ENCODE measurements around the gene FASN.
A peak's percentile ranks its signal among the peaks of the same experiment; 100 is the strongest.

Gene FASN

GRCh38 chr17:82103553-82104451 is 5.8 kb upstream of the FASN start:
- no peak for FAIRE-seq
- no peak for DNase-seq (ENCODE audit: insufficient read length, low spot score)

GRCh38 chr17:82101767-82102679 is 4.0 kb upstream of the FASN start:
- DNase-seq (ENCODE audit: insufficient read length, low spot score) (no peak), FAIRE-seq (no peak)

GRCh38 chr17:82101301-82101715 is 3.3 kb upstream of the FASN start:
- no peak for FAIRE-seq
- no peak for DNase-seq (ENCODE audit: insufficient read length, low spot score)

DNA sequence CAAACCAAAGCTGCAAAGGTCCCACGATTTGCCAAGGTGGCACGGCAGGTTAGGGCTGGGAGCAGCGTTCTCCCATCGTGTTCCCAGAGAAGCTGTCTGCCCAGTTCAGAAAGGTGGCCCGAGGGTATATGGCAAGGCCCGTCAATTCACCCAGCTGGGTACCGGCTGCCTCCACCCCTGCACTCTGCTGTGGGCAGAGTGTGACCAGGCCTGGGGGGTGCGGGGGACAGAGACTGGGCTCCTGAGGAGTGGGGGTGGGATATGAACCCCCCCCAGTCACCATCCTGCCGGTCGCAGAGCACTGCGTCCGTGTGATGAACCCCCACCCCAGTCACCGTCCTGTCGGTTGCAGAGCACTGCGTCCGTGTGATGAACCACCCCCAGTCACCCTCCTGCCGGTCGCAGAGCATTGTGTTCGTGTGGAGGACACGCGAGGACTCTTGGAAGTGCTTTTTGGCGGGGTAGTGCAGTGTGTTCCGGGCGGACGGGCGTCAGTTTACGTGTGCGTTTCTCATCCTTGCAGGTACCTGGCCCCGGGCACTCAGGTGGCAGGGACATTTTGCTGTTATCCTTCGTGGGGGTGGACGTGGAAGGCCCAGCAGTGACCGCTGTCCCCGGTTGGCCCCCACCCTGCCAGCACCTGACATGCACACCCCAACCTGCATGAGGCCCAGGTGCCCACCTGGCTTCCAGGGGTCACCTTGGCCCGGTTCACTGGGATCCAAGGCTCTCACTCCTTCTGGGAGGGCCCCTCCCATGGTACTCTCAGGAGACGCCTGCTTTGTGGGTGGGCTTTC is 2.7 kb upstream of the FASN start:
- no peak for FAIRE-seq

GRCh38 chr17:82098939-82099763 is 1.1 kb upstream of the FASN start:
- no peak for DNase-seq (ENCODE audit: insufficient read length, low spot score)
- no peak for FAIRE-seq

More for the DNA sequence above, 2.7 kb upstream of the FASN start:
- DNase-seq (ENCODE audit: insufficient read length, low spot score) = no peak

DNA sequence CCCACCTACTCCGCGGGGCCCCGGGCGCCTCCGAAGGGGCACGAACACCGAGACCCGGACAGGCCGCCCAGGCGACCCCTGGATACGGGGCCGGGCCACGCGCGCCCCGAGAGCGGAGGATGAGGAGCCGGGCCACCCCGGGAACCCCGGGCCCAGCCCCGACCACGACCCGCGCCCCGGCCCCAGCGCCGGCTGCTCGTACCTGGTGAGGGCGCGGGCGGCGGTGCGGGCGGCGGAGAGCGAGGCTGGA is 192 bp downstream of the FASN start:
- FAIRE-seq (no peak), DNase-seq (ENCODE audit: insufficient read length, low spot score) (no peak)

DNA sequence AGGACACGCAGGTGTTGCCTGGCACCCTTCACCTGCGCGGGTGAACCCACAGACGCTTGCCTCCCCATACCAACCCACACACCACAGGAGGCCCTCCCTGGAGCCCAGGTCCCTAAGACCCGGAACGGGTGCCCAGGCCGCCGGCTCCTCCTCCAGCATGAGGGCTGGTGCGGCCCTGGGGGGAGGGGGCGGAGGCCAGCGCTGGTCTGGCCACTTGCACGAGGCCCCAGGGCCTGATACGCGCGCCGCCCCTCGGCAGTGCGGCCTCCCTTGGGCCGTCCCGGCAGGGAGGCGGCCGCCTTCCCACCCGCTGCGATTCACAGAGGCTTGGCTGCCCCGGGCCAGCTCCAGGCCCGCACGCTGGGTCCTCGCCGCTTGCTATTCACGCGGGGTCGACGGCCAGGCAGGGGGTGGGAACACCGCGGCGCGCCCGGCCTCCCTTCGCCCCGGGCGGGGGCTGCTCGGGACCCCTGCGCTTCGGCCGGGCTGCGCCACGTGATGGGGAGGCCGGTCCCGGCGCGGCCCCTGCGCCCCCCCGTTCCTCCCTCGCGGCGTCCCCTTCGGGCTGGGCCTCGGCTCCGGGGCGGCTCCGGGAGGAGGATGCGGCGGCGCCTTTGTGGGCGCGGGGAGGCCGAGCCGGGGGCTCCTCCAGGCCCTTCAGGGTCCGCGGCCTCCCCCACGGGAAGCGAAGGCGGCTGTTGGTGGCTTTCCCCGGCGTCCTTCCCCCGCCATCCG is 685 bp downstream of the FASN start:
- FAIRE-seq (peak; percentile 74), DNase-seq (ENCODE audit: insufficient read length, low spot score) (peak; percentile 70)

GRCh38 chr17:82096709-82097183 is 1.3 kb downstream of the FASN start:
- FAIRE-seq = no peak
- no peak for DNase-seq (ENCODE audit: insufficient read length, low spot score)

DNA sequence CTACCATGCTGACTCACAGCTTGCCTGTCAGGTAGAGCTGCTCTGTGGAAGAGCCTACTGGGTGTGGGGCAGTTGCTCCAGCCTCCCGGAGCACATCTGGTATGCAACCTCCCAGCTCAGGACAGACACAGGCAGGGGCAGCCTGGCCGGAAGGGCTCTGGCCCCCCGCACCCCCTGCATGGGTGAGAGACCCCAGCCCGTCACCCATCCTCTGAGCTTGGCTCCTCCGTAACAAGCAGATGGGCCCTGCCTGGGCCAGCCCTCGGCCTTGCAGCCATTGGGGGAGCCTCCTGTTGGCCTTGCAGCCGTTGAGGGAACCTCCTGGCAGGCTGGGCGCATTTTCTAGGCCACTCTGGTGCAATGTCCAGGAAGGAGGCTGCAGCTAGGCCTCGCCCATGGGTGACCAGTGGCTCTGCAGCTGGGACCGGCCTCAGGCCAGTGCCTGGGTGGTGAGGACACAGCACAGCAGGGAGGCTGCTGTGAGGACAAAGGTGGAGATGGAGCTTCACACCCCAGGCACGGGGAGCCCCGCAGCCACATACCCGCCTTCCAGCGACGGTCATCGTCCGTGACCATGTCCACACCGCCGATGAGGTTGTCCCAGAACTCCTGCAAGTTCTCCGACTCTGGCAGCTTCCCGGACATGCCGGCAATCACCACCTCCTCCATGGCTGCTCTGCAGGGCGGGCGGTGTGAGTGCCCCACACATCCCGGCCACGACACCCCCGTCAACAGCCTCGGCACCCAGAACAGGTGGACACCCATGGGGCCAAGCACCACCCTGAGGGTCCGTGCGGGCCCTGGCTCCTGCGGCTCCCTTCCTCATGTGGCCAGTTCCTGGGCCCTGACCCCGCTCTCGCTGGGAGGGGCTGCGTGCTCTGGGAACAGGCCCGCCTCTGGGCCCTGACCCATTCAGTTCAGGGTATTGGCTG is 2.0 kb downstream of the FASN start:
- DNase-seq (ENCODE audit: insufficient read length, low spot score) (no peak), FAIRE-seq (no peak)

GRCh38 chr17:82094931-82095776 is 2.9 kb downstream of the FASN start:
- FAIRE-seq = no peak
- no peak for DNase-seq (ENCODE audit: insufficient read length, low spot score)

DNA sequence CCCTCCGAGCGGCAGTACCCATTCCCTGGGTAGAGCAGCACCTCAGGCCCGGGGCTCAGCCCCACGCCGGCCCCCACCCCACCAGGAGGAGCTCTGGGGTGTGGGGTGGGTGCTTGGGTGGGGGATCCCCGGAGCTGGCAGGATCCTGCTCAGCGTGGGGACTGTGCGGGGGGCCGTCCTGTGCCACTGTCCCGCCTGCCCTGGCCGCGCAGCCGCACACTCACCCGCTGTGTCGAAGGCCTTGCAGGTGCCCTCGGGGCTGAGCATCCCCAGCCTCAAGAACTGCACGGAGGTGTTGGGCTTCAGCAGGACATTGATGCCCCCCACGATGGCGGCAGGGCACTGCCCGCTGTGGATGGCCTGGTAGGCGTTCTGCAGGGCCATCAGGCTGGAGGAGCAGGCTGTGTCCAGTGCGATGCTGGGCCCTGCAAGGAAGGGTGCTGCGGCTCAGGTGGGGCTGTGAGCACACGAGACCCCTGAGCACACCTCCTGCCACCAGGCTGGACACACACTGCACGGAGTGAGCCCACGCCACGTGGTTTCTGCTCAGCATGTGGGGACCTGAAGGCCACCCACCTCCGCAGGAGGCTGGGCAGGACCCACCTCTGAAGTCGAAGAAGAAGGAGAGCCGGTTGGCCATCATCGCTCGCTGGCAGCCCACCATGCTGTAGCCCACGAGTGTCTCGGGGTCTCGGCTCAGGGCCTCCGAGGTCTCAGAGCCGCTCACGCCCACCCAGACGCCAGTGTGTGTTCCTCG is 4.9 kb downstream of the FASN start:
- FAIRE-seq = no peak
- no peak for DNase-seq (ENCODE audit: insufficient read length, low spot score)

- FAIRE-seq (no peak), DNase-seq (ENCODE audit: insufficient read length, low spot score) (no peak)
Measured at GRCh38 chr17:82092628-82092994, 5.4 kb downstream of the FASN start.

GRCh38 chr17:82092094-82092586 is 5.9 kb downstream of the FASN start:
- no peak for FAIRE-seq
- DNase-seq (ENCODE audit: insufficient read length, low spot score) = no peak

DNA sequence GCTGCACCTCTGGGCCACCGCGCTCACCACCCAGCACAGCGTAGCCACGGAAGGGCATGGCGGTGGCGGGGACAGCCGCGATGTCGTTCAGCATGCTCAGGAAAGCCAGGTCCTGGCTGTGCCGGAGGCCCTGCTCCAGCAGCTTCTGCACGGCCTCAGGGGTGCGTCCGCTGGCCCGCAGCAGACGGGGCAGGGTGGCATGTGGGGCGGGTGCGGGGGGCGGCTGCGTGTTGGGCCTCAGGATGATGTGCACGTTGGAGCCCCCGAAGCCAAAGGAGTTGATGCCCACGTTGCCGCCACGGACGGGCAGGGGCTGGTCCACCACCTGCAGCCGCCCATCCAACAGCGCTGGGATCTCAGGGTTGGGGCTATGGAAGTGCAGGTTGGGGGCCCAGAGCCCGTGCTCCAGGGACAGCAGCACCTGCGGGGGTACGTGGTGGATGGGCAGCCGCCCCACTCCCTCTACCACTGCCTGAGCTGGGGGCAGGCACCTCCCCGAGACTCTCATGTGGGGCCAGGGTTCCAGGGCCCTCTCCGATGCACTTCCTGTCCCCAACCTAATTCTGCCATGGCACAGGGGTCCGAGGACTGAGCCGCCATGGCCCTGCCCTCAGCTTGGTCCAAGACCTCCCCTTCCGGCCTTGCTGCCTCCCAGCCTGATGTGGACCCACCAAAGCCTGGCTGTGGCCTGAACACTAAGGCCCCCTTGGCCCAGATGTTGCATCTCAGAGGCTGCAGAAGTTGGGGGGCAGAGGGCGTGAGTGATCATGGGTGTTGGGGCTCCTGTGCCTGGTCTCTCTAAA is 6.6 kb downstream of the FASN start:
- no peak for DNase-seq (ENCODE audit: insufficient read length, low spot score)
- no peak for FAIRE-seq

GRCh38 chr17:82090549-82091263 is 7.3 kb downstream of the FASN start:
- FAIRE-seq (no peak), DNase-seq (ENCODE audit: insufficient read length, low spot score) (no peak)

All from GM19239 (cell line).